Measurements from ENCODE around the gene MARCHF9.

MARCHF9 gene

GRCh38 chr12:57755194-57755453 is 221 bp downstream of the MARCHF9 start:
- no peak for TF ChIP-seq CTCF (IDR thresholded peaks at IDR 0.05; ENCODE audit: insufficient read depth, missing control alignments)
- FAIRE-seq: no peak
- DNase-seq (ENCODE audit: insufficient read length, low spot score): no peak

- FAIRE-seq: no peak
- DNase-seq (ENCODE audit: insufficient read length, low spot score): no peak
- TF ChIP-seq CTCF (IDR thresholded peaks at IDR 0.05; ENCODE audit: insufficient read depth, missing control alignments): no peak
Observed at GRCh38 chr12:57755454-57756372, 810 bp downstream of the MARCHF9 start.

- FAIRE-seq (no peak), DNase-seq (ENCODE audit: insufficient read length, low spot score) (peak; percentile 73)
- peak; percentile 70 for TF ChIP-seq CTCF (IDR thresholded peaks at IDR 0.05; ENCODE audit: insufficient read depth, missing control alignments)
Observed at GRCh38 chr12:57756406-57757341, 1.8 kb downstream of the MARCHF9 start.

GRCh38 chr12:57757771-57758170 is 2.9 kb downstream of the MARCHF9 start:
- DNase-seq (ENCODE audit: insufficient read length, low spot score): no peak
- FAIRE-seq: no peak
- TF ChIP-seq CTCF (IDR thresholded peaks at IDR 0.05; ENCODE audit: insufficient read depth, missing control alignments): no peak

- DNase-seq (ENCODE audit: insufficient read length, low spot score): no peak
- no peak for TF ChIP-seq CTCF (IDR thresholded peaks at IDR 0.05; ENCODE audit: insufficient read depth, missing control alignments)
- FAIRE-seq: no peak
Observed at GRCh38 chr12:57758552-57759359, 3.9 kb downstream of the MARCHF9 start.

GRCh38 chr12:57759360-57759980 is 4.6 kb downstream of the MARCHF9 start:
- peak; percentile 53 for FAIRE-seq
- DNase-seq (ENCODE audit: insufficient read length, low spot score): no peak

More at GRCh38 chr12:57759360-57759980, 4.6 kb downstream of the MARCHF9 start:
- TF ChIP-seq CTCF (IDR thresholded peaks at IDR 0.05; ENCODE audit: insufficient read depth, missing control alignments): peak; percentile 61
